Measurements from ENCODE around the gene MECR.
"Not testable (repeated sequence)": the region's sequence is repeated elsewhere in the genome, so short reads cannot be mapped to it uniquely, and the experiment has no call there.

MECR gene

DNA sequence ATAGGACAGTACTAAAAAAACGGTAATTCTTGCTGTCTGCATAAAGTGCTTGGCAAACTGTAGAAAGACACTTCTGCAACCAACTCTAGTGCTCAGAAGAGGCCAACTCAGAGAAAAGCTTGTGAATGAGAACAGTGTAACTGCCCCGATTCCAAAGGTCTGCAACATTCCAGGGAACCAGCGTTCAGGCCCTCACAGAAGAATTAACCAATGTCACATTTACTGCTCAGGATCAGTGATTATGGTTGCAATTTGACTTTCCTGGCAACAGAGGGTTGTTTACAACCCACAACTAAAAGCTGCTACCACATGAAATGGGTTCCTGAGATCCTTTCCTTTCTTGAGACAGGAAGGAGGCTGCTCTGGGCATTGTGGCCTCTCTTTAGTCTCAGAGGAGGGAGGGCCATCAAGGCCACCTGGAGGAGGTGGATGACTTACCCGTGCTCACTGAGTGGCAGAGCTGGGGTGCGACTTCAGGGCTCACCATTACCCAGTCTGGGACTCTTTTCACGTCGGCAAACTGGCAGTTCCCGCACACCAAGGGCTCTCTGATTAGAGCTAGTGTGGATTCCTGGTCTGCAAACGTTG is 64.3 kb downstream of the MECR start:
- no peak for DNase-seq

DNA sequence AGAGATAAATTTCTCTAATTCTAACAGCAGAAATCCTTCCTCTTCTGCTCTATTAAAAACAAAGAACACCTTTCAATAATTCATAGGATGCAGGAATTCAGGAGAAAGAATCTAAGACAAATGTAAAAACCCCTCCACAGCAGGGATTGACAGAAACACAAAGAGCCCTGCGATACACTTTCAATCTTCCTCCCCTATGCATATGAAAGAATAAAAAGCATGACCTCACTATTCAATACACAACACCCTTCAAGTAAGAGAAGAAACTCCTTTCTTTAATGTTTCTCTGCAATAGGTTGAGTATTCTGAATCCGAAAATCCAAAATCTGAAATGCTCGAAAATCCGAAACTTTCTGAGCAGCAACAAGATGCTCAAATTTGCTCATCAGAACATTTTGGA is 66.1 kb downstream of the MECR start:
- no peak for DNase-seq

DNA sequence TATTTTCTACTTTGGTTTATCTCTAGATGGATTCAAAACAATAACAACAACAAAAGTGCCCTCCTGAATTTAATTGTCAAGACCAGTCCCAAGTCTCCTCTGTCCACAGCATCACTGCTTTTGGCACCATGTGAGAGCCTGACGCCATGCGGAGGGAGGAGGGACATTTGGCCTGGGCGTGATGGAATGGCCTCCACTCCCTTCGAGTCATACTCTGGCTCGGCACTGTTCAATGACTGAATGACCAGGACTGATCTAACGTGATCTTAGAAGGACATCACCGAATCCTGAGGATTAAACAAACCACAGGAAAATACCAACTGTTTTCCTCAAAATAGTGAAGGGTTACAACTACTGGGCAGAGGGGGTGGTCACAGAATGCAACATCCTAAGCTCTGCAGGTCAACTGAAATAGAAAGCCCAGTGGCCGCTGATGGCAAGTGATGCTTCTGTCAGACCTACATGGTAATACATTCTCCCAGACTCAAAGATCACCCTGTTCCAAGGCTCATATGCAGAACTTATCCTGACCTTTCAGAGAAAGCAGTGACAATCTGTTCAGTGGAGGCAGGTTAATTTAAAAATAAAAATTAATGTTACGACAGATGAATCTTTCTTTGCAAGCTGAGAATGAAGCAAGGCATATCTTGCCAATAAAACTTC is 68.1 kb downstream of the MECR start:
- DNase-seq: no peak

- no peak for DNase-seq
Measured at GRCh38 chr1:29162025-29162424, 68.7 kb downstream of the MECR start.

GRCh38 chr1:29159773-29160172 is 71.0 kb downstream of the MECR start:
- no peak for DNase-seq

DNA sequence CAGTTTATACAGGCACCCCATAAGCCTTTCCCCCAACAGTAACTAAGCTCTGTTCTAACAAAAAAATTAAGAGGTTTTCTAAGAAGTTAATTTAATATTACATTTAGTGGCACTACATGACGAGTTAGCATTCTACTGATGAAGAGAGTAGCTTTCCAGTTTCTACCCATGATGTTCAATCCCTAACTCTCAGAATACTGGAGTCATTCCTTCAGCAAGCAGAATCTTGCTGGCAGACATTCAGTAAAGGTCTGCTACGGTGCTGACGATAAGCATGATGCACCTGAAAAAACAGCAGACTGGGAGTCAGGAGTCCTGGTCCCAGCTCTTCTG is 73.5 kb downstream of the MECR start:
- DNase-seq: no peak

DNA sequence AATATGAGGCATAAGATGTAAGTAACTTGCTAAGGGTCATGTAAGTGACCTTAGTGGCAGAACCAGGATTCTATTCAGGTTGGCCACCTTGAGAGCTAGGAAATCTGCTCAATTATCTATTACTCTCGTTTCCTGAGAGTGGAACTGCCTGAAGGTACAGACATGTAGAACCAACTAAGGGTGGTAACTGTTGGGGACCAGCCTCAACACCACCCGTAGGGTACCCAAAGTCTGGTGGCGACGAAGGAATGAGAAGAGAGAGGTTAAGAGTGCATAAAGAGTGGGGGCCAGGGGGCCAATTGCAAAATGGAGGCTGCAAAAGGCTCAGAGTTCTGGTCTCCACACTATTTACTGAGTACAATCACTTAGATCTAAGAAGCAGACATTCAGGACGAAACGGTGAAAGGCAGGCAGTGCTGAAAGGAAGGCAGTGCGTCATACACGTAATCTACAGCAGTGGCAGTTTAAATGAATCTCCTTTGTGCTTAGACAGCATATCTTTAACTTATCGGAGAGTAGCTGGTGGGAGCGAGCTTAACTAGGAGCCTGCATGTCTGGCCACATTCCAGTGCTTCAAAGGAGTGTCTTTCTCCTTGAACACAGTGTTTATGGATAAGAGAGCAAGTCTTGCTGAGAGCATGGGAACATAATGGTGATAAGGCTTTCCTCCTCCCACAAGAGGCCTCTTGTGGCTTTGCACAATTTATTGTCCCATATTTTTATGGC is 74.0 kb downstream of the MECR start:
- DNase-seq: no peak

GRCh38 chr1:29152046-29152805 is 78.5 kb downstream of the MECR start:
- DNase-seq: no peak

DNA sequence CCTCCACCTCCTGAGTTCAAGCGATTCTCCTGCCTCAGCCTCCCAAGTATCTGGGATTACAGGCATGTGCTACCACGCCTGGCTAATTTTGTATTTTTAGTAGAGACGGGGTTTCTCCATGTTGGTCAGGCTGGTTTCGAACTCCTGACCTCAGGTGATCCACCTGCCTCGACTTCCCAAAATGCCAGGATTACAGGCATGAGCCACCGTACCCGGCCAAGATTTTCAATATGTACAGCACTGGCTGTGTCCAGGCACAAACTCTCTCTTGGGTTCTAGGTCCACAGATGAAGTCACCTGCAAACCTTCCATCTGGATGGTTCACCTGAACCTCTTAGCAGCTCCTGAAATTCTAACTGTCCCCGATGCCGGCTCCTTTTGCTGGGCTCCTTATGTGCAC is 80.4 kb downstream of the MECR start:
- not testable (repeated sequence) for DNase-seq

GRCh38 chr1:29148656-29149491 is 81.9 kb downstream of the MECR start:
- no peak for DNase-seq

- DNase-seq: no peak
Measured at GRCh38 chr1:29145739-29146437, 84.8 kb downstream of the MECR start.

DNA sequence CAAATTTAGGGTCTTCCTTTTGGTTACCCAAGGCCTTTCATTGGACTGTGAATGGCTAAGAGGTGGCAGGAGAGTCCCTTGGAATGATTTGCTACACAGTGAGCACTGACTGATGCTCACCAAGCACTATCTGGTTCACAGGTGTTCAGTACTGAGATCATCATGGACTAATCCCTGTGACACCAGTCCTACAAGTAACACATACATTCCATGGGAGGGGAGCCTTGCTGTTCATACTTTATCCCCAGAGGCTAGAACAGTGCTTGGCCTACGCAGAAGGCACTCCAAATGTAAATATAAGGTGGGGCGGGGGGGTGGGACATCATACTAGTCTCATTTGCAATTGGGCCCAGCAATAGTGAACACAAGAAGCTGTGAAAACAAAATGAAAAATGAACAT is 86.6 kb downstream of the MECR start:
- DNase-seq: no peak

DNA sequence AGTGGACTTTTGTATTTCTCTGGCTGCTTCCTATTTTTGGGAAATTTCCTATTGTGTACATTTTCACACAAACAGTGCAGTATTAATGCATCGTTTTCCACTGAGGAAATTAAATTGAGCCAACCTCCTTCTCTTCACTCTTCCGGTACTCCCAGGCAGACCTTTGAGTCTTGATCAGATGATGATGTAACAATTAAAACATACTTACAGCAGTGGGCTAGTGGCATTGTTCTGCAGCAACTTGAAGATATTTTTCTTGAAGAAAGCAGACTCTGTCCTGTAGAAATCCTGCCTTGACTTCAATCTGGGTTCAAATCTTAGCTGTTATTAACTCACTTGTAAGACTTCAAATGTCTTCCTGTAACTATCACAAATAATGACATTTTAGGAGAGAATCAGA is 88.0 kb downstream of the MECR start:
- DNase-seq: no peak

Measured in T-helper 1 cell (primary cell).